Endothelial cell of umbilical vein (primary cell): ENCODE measurements around the gene CRACR2A. TPM values are rescaled to one million over a fixed set of nuclear protein-coding genes. Genes with fewer than 3 reads are reported as not detected.

ENCODE experiments used
- BruUV-seq: library from RNA; stranded (reverse); fragments of 400-500 nt; replicated peaks from 2 replicates; lab custom pipeline; 2021; lab: Mats Ljungman, UMichigan
- CTCF ChIA-PET: fragments of 300-600, 350-600 bp; sonication (Branson Sonifier 250); formaldehyde crosslinking; loops from one replicate; lab custom pipeline; 2021; ENCODE audit warnings: antibody characterized with exemption, inconsistent platforms; lab: Charles Lee
- POLR2A ChIA-PET: fragments of 300-600, 350-600 bp; sonication (Branson Sonifier 250); formaldehyde crosslinking; loops from one replicate; lab custom pipeline; 2021; ENCODE audit warnings: antibody characterized with exemption, inconsistent platforms; lab: Charles Lee
- DNase-seq: peaks from one replicate; pipeline ENCODE4 v3.0.0-alpha.2; 2011; ENCODE audit warnings: low read depth, low spot score
- FAIRE-seq: peaks from 2 replicates; lab custom pipeline; 2011; peaks lifted over from hg19 to GRCh38; lab: Jason Lieb, UNC
- H2AFZ ChIP-seq: 2 replicates; pipeline ENCODE4 v1.6.0; 2012; ENCODE audit warnings: low read depth, low read length, control low read depth, inconsistent platforms
- H3K27ac ChIP-seq: 2 replicates; pipeline ENCODE4 v1.5.1; 2011; ENCODE audit warnings: low read depth, mild to moderate bottlenecking, control low read depth, low read length, moderate library complexity; ENCODE audit not compliant: insufficient read depth
- H3K27me3 ChIP-seq, 2 experiments: 2 replicates each; pipeline versions ENCODE4 v1.6.0 to v1.6.1; 2011; ENCODE audit warnings: low read length in 2 of 2, mixed read lengths in 1 of 2; ENCODE audit not compliant: control insufficient read depth in 2 of 2, insufficient read depth in 2 of 2
- H3K36me3 ChIP-seq, 2 experiments: 2 replicates in 1 of 2; 3 replicates in 1 of 2; pipeline ENCODE4 v1.5.1; 2011; ENCODE audit warnings: low read length in 2 of 2, mild to moderate bottlenecking in 1 of 2, moderate library complexity in 1 of 2; ENCODE audit not compliant: control insufficient read depth in 2 of 2, insufficient read depth in 2 of 2; ENCODE audit errors: extremely low read depth in 1 of 2
- H3K4me1 ChIP-seq: 3 replicates; pipeline ENCODE4 v1.5.1; 2011; ENCODE audit warnings: mild to moderate bottlenecking, low read length; ENCODE audit not compliant: control insufficient read depth, insufficient read depth; ENCODE audit errors: extremely low read depth
- H3K4me2 ChIP-seq: 2 replicates; pipeline ENCODE4 v1.6.1; 2011; ENCODE audit warnings: low read length, control low read depth, mixed read lengths; ENCODE audit not compliant: insufficient read depth
- H3K4me3 ChIP-seq, 3 experiments: fragments of 200-600 bp in 1 of 3; sonication (generic), shearing (Covaris generic) in 1 of 3; replicated peaks in 1 of 3; 2 replicates each; pipeline ENCODE4 v1.5.1; 2011 to 2016; ENCODE audit warnings: control low read depth in 3 of 3, low read length in 3 of 3, mild to moderate bottlenecking in 2 of 3, inconsistent platforms in 1 of 3, low read depth in 1 of 3, moderate library complexity in 1 of 3; ENCODE audit not compliant: insufficient read depth in 1 of 3
- H3K79me2 ChIP-seq: 2 replicates; pipeline ENCODE4 v1.6.0; 2012; ENCODE audit warnings: low read length, inconsistent platforms; ENCODE audit not compliant: control insufficient read depth, insufficient read depth
- H3K9ac ChIP-seq: replicated peaks from 2 replicates; pipeline ENCODE3; 2011; ENCODE audit warnings: low read length, control low read depth; ENCODE audit not compliant: insufficient read depth; ENCODE audit errors: extremely low read depth
- H3K9me1 ChIP-seq: replicated peaks from 3 replicates; pipeline ENCODE4 v1.6.0; 2011; ENCODE audit warnings: mild to moderate bottlenecking, low read length; ENCODE audit not compliant: control insufficient read depth, insufficient read depth; ENCODE audit errors: extremely low read depth
- H3K9me3 ChIP-seq: replicated peaks from 2 replicates; pipeline ENCODE4 v1.5.1; 2012; ENCODE audit warnings: low read length, inconsistent platforms; ENCODE audit not compliant: control insufficient read depth, insufficient read depth
- H4K20me1 ChIP-seq: replicated peaks from 2 replicates; pipeline ENCODE3; 2011; ENCODE audit warnings: mild to moderate bottlenecking, low read length; ENCODE audit not compliant: control insufficient read depth, insufficient read depth; ENCODE audit errors: extremely low read depth
- EZH2 ChIP-seq: IDR thresholded peaks from 2 replicates; pipeline ENCODE4 v1.6.1; 2012; ENCODE audit warnings: borderline replicate concordance, low read depth, mild to moderate bottlenecking, moderate library complexity, low read length, inconsistent platforms; ENCODE audit not compliant: severe bottlenecking
- FOS ChIP-seq: IDR thresholded peaks from 2 replicates; pipeline ENCODE4 v1.6.1; 2011; ENCODE audit warnings: mild to moderate bottlenecking, low read length, moderate library complexity, borderline replicate concordance; ENCODE audit not compliant: insufficient read depth
- GATA2 ChIP-seq: IDR thresholded peaks from 2 replicates; pipeline ENCODE4 v1.7.0; 2011; ENCODE audit warnings: low read depth, mild to moderate bottlenecking, moderate library complexity, mixed read lengths, low read length; ENCODE audit not compliant: insufficient read length, insufficient read depth
- JUN ChIP-seq: IDR thresholded peaks from 2 replicates; pipeline ENCODE4 v1.6.1; 2011; ENCODE audit warnings: borderline replicate concordance, low read depth; ENCODE audit not compliant: insufficient read length, insufficient read depth
- MYC ChIP-seq: IDR thresholded peaks from one replicate; pipeline ENCODE4 v1.6.1; 2011; ENCODE audit warnings: mild to moderate bottlenecking, low read depth, low read length
- POLR2A ChIP-seq: IDR thresholded peaks from 2 replicates; pipeline ENCODE4 v1.6.1; 2012; ENCODE audit warnings: low read depth, mild to moderate bottlenecking, control low read depth, low read length
- POLR2AphosphoS5 ChIP-seq: IDR thresholded peaks from 2 replicates; pipeline ENCODE4 v1.6.1; 2012; ENCODE audit warnings: low read depth, mild to moderate bottlenecking, control low read depth, low read length, moderate library complexity; ENCODE audit not compliant: insufficient read depth
- dilution Hi-C: fragments of 300-500 bp; cut with MboI; formaldehyde crosslinking; loops from one replicate; pipeline ENCODE4 v1.15.0; 2019; ENCODE audit warnings: low sequenced_read_pairs; ENCODE audit not compliant: extremely low pct_ligation_motif_present
- intact Hi-C: fragments of 100-400 bp; cut with micrococcal nuclease; formaldehyde crosslinking; loops from one replicate; pipeline ENCODE4 v1.10.0; 2022
- polyA plus RNA-seq, 4 experiments: library from polyadenylated mRNA; depleted of rRNA in 3 of 4; stranded (reverse) in 3 of 4; unstranded in 1 of 4; fragments of >200 nt; gene quantifications; 2 replicates each; pipeline versions ENCODE4 v1.2.1 to v1.2.3, GENCODE V29; 2011 to 2012; ENCODE audit warnings: missing spikeins in 1 of 4
- total RNA-seq: library from RNA; stranded (reverse); gene quantifications from 2 replicates; pipeline ENCODE4 v1.2.3, GENCODE V29; 2021
- TF ChIP-seq, protein P1 (sequence below), 2 donors: IDR thresholded peaks; 1 replicate in 1 of 2; 2 replicates in 1 of 2; pipeline ENCODE4 v1.5.1; 2011; ENCODE audit warnings: low read length in 2 of 2, mild to moderate bottlenecking in 2 of 2, moderate library complexity in 2 of 2, control low read depth in 1 of 2, inconsistent platforms in 1 of 2, low read depth in 1 of 2; ENCODE audit not compliant: insufficient read depth in 1 of 2; ENCODE audit errors: extremely low read depth in 1 of 2

Gene CRACR2A
- total and polyA plus RNA-seq, 2 donors (not counting 3 experiments of a cell fraction or from before 2014, with no cell fraction given) = 4.4 to 15.9 TPM

GRCh38 chr12:3748620-3749019 lies 4.3 kb downstream of the CRACR2A start:
- H3K27ac ChIP-seq = no peak overlapping the region
- H3K79me2 ChIP-seq = no peaks in the 10 kb centered on the region
- no peak for FAIRE-seq
- no peak overlapping the region for H2AFZ ChIP-seq
- dilution Hi-C loops = no loop called here
- BruUV-seq = no TSS peak
- H4K20me1 ChIP-seq = no peaks in the 10 kb centered on the region
- intact Hi-C loops = no loop called here
- no peaks in the 10 kb centered on the region for H3K9me1 ChIP-seq
- ChIA-PET POLR2A (no interaction called here), CTCF (no interaction called here)
- no peaks in the 10 kb centered on the region for H3K27me3 ChIP-seq
- peaks cover 16% of the 10 kb centered on the region for H3K4me1 ChIP-seq
- TF ChIP-seq POLR2A (no peak), MYC (no peak), EZH2 (no peak)
- TF ChIP-seq, protein P1, sequence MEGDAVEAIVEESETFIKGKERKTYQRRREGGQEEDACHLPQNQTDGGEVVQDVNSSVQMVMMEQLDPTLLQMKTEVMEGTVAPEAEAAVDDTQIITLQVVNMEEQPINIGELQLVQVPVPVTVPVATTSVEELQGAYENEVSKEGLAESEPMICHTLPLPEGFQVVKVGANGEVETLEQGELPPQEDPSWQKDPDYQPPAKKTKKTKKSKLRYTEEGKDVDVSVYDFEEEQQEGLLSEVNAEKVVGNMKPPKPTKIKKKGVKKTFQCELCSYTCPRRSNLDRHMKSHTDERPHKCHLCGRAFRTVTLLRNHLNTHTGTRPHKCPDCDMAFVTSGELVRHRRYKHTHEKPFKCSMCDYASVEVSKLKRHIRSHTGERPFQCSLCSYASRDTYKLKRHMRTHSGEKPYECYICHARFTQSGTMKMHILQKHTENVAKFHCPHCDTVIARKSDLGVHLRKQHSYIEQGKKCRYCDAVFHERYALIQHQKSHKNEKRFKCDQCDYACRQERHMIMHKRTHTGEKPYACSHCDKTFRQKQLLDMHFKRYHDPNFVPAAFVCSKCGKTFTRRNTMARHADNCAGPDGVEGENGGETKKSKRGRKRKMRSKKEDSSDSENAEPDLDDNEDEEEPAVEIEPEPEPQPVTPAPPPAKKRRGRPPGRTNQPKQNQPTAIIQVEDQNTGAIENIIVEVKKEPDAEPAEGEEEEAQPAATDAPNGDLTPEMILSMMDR (IDR thresholded peaks at IDR 0.05; ENCODE audit: extremely low read depth in 1 of 2, insufficient read depth in 1 of 2, low read depth in 1 of 2, low read length in 2 of 2) = no peak
- no peak for DNase-seq
- H3K9me3 ChIP-seq = no peaks in the 10 kb centered on the region
- no peak overlapping the region for H3K9ac ChIP-seq
- no peak overlapping the region for H3K4me2 ChIP-seq
- no peak overlapping the region for H3K4me3 ChIP-seq
- no peaks in the 10 kb centered on the region for H3K36me3 ChIP-seq

- Histone ChIP-seq H3K36me3 (no peaks in the 10 kb centered on the region), H3K9me1 (no peaks in the 10 kb centered on the region), H3K27ac (no peak overlapping the region), H3K4me3 (no peak overlapping the region), H4K20me1 (no peaks in the 10 kb centered on the region), H3K9me3 (no peaks in the 10 kb centered on the region), H3K4me2 (no peak overlapping the region), H3K4me1 (peaks cover 10% of the 10 kb centered on the region), H2AFZ (no peak overlapping the region), H3K79me2 (no peaks in the 10 kb centered on the region), H3K9ac (no peak overlapping the region), H3K27me3 (no peaks in the 10 kb centered on the region)
- FAIRE-seq = no peak
- intact Hi-C loops = no loop called here
- no TSS peak for BruUV-seq
- dilution Hi-C loops = no loop called here
- ChIA-PET CTCF (no interaction called here), POLR2A (no interaction called here)
- TF ChIP-seq JUN = no peak
- no peak for TF ChIP-seq POLR2AphosphoS5
- no peak for TF ChIP-seq POLR2A
- no peak for TF ChIP-seq MYC
- no peak for TF ChIP-seq FOS
- no peak for TF ChIP-seq GATA2
- TF ChIP-seq, protein P1 (IDR thresholded peaks at IDR 0.05; ENCODE audit: extremely low read depth in 1 of 2, insufficient read depth in 1 of 2, low read depth in 1 of 2, low read length in 2 of 2) = no peak
- no peak for DNase-seq
Observed at GRCh38 chr12:3747976-3748619, 4.8 kb downstream of the CRACR2A start.
